OCI-M2 (cell line): ENCODE measurements around the gene SMIM20.
"Not testable (repeated sequence)": the region's sequence is repeated elsewhere in the genome, so short reads cannot be mapped to it uniquely, and the experiment has no call there.

ENCODE experiments used
- DNase-seq: peaks from one replicate; lab custom pipeline; 2025; ENCODE audit not compliant: unreplicated experiment; lab: John Stamatoyannopoulos, UW

Gene SMIM20

GRCh38 chr4:25890571-25891485 lies 23.2 kb upstream of the SMIM20 start:
- DNase-seq: no peak

- no peak for DNase-seq
Measured at GRCh38 chr4:25892796-25893195, 21.2 kb upstream of the SMIM20 start.

GRCh38 chr4:25896776-25897539 lies 17.1 kb upstream of the SMIM20 start:
- no peak for DNase-seq

GRCh38 chr4:25900310-25900709 lies 13.7 kb upstream of the SMIM20 start:
- DNase-seq: no peak

GRCh38 chr4:25901030-25901430 lies 13.0 kb upstream of the SMIM20 start:
- no peak for DNase-seq

- no peak for DNase-seq
Measured at GRCh38 chr4:25903900-25904747, 9.9 kb upstream of the SMIM20 start.

GRCh38 chr4:25904748-25905082 lies 9.3 kb upstream of the SMIM20 start:
- no peak for DNase-seq

- DNase-seq: no peak
Measured at GRCh38 chr4:25905371-25905770, 8.6 kb upstream of the SMIM20 start.

- DNase-seq: not testable (repeated sequence)
Measured at GRCh38 chr4:25906113-25906512, 7.9 kb upstream of the SMIM20 start.

- no peak for DNase-seq
Measured at GRCh38 chr4:25908491-25908901, 5.5 kb upstream of the SMIM20 start.

GRCh38 chr4:25911356-25911755 lies 2.7 kb upstream of the SMIM20 start:
- no peak for DNase-seq

- DNase-seq: no peak
Measured at GRCh38 chr4:25913056-25913850, 767 bp upstream of the SMIM20 start.

GRCh38 chr4:25914670-25915352 lies 791 bp downstream of the SMIM20 start:
- no peak for DNase-seq

- no peak for DNase-seq
Measured at GRCh38 chr4:25915353-25915705, 1.3 kb downstream of the SMIM20 start.

- no peak for DNase-seq
Measured at GRCh38 chr4:25916870-25917269, 2.9 kb downstream of the SMIM20 start.

- DNase-seq: no peak
Measured at GRCh38 chr4:25919676-25920075, 5.7 kb downstream of the SMIM20 start.

GRCh38 chr4:25921922-25922321 lies 7.9 kb downstream of the SMIM20 start:
- no peak for DNase-seq

- DNase-seq: no peak
Measured at GRCh38 chr4:25922812-25923369, 8.9 kb downstream of the SMIM20 start.

- DNase-seq: no peak
Measured at GRCh38 chr4:25923745-25924144, 9.7 kb downstream of the SMIM20 start.
